HG03558 (cell line): Measurements from ENCODE around the gene HMGXB4.

Source experiments
- ATAC-seq: cut with Tn5 transposase; IDR thresholded peaks from one replicate; pipeline ENCODE4 v1.9.1; 2021; ENCODE audit warnings: moderate number of reproducible peaks; ENCODE audit not compliant: unreplicated experiment; ENCODE audit errors: extremely low read depth

HMGXB4 gene

DNA sequence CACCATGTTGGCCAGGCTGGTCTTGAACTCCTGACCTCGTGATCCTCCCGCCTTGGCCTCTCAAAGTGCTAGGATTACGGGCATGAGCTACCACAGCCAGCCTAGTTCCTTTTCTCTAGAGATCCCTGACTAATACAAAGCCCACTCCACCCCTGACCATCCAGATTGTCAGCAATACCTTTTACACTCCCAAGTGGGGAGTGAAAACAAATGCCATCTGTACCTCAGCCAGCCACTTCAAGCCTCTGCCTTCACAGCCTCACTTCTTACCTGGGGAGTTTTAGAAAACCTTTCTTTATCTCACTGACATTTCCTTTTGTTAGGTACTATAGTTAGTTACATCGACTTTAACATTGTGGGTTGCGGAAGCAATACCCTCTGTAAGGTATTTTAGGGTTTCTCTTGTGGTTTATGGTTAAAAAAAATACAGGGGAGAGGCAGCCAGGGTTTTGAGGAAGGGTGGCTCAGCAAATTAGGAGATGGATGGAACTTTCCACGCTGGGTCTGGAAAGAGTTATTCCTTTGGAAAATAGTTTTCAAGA, 51.3 kb downstream of the HMGXB4 start:
- no peak for ATAC-seq

GRCh38 chr22:35310556-35311550, 53.6 kb downstream of the HMGXB4 start:
- ATAC-seq = no peak

DNA sequence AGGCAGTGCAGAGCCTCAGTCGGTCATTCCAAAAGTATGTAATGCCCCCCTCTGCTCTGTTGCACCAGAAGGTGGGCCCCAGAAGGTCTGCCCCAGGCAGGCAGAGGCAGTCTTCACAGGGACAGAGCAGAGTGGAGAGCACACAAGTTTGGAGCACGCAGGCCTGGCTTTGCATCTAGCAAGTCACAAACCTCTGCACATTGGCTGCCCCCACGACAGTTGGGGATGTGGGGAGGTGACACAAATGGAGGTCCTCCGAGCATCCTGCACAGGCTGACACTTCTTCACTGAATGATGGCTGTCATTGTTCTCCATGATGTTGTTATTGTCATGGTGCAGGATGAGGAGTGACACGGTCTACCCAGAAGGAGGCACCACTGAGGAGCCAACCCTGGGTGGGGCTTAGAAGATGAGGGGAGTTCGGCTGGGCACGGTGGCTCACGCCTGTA, 54.3 kb downstream of the HMGXB4 start:
- ATAC-seq = no peak

DNA sequence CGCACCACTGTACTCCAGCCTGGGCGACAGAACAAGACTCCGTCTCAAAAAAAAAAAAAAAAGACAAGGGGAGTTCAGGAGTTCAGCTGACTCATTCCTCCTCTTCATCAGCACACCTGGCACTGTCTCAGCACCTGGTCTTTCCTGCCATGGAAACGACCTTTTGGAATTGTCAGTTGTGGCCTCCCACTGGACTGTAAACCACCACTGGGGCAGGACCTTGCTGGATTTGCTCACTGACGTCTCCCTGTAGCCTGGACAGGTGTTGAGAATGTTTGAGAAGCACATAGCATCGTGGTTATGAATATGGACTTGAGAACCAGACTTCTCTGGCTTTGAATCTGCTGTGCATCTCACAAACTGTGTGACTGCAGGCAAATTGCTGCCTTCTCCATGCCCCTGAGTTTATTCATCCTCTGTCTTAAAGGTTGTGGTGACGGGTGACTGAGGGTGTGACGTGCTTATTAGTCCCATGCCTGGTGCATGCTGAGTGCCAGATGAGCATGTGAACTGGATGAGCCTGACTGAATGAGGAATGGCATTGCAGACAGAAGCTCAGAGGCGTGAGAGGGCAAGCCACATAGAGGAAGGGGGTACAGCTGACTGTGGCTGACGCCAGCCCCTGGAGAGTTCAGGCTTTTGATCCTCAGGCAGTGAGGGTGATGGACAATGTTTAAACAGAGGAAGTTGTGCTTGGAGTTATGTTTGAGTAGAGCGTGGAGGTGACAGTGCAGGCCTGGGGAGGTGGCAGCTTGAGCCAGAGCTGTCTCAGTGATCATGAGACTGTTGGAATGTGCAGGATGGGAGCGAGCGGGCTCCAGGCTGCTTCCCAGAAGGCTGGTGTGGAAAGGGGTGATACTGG, 55.1 kb downstream of the HMGXB4 start:
- no peak for ATAC-seq

DNA sequence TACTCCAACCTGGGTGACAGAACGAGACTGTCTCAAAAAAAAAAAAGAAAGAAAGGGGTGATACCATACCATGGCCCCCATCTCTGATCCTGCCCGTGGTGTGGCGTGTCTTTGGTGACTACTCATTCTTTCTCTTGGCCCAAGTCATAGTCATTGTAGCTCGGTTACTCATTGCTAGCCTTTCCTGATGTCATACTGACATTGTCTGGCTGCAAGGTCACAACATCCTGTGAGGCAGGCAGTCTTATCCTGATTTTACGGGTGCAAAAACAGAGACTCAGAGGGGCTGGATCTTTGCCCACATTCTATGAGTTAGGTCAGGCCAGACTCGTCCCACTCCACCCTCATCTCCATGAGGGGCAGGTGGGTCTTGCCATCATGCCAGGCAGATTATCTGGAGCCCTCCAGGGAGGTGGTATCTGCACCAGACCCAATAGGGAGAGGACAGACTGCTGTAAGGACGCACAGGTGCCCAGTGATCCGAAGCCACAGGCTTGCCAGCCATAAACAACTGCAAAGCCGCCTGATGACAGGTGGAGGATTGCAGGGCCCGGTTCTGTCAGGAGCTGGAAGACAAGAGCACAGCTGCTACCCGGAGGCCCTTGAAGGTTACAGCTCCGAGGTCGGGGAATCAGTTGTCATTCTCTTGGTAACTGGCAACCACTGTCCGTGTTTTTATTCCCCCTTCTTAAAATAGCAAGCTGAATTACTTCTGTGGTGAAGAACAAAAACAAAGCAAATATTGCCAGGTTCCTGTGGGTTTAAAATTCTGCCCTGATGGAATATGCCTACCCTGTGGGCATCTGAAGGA, 56.2 kb downstream of the HMGXB4 start:
- no peak for ATAC-seq

- ATAC-seq = no peak
These were observed 57.1 kb downstream of the HMGXB4 start for GRCh38 chr22:35314161-35314942.

DNA sequence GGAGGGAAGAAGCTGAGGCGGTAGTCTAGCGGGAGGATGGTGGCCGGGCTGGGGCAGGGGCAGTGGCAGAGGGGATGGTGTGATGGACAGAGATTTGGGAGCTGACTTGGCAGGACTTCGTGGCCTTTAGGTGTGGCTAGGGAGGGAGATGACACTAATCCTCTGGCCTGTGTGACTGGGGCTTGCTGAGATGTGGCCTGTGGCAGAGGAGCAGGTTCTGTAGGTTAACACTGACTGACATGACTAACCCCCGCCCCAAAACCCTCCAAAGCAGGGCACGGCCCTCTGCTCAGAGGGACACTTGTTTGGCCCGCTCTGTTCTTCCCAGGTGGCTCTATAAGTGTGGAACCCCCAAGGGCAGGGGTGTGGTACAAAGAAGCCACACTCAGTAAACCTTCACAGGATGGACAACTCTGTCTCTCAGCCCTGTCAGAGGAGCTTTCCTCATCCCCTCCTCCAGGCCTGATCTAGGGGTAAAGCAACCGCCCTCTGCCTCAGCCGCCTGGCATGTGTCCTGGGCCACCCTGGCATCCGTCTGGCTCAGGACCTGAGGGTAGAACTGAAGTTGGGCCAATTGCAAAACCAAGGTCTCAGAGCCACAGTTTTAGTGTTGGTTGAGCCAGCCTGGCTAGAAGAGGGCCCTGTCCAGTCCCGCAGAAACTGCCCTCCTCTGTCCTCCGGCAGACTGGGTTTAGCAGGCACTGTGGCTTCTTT, 58.0 kb downstream of the HMGXB4 start:
- no peak for ATAC-seq

- no peak for ATAC-seq
These were observed 58.8 kb downstream of the HMGXB4 start for GRCh38 chr22:35315855-35316745.

- no peak for ATAC-seq
These were observed 59.5 kb downstream of the HMGXB4 start for GRCh38 chr22:35316751-35317150.

- ATAC-seq = no peak
These were observed 60.5 kb downstream of the HMGXB4 start for GRCh38 chr22:35317680-35318290.

GRCh38 chr22:35318346-35319215, 61.3 kb downstream of the HMGXB4 start:
- no peak for ATAC-seq

- ATAC-seq = no peak
These were observed 62.1 kb downstream of the HMGXB4 start for GRCh38 chr22:35319244-35319985.

- no peak for ATAC-seq
These were observed 64.8 kb downstream of the HMGXB4 start for GRCh38 chr22:35322126-35322525.

GRCh38 chr22:35322893-35323292, 65.6 kb downstream of the HMGXB4 start:
- ATAC-seq = no peak

DNA sequence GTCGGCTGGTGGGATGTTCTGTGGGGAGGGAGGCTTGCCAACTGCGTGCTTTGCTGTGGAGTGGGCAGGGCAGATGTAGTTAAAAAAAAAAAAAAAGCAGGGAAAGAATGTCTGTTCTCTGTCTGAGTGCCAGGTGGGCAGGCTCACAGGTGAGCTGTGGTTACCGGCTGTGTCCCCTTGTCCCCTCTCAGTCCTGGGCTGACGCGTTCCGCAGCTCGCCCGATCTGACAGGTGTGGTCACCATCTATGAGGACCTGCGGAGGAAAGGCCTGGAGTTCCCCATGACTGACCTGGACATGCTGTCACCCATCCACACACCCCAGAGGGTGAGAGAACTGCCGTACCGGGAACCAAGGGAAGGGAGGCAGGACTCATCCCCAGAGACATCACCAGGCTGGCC, 66.0 kb downstream of the HMGXB4 start:
- no peak for ATAC-seq

DNA sequence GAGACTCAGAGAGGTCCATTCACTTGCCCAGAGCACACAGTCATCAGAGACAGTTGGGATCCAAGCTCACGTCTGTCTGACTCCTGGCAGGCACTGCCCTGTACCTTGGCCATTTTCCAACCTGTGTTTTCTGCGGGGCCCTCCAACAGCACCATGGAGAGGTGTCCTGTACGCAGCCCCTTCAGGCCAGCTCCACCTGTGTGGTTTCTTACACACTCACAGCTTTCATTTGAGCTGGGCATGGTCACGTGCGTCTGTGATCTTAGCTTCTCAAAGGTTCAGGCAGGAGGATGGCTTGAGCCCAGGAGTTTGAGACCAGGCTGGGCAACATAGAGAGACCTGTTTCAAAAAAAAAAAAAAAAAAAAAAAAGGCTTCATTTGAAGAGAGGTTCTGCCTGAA, 66.8 kb downstream of the HMGXB4 start:
- no peak for ATAC-seq
